Vagina (tissue), 2 donors: ENCODE data around the gene PC.

Experiments used
- POLR2A ChIP-seq, 2 donors: fragments of 450-650 bp; IDR thresholded peaks; one replicate each; pipeline ENCODE4 v1.6.1; 2017; ENCODE audit warnings: antibody characterized with exemption in 2 of 2, mild to moderate bottlenecking in 2 of 2, moderate library complexity in 2 of 2
- POLR2AphosphoS5 ChIP-seq, 2 donors: sonication (generic); formaldehyde crosslinking; IDR thresholded peaks; one replicate each; pipeline ENCODE4 v1.9.0; 2017; ENCODE audit warnings: antibody characterized with exemption in 2 of 2, mild to moderate bottlenecking in 2 of 2, low read depth in 1 of 2; ENCODE audit not compliant: insufficient read depth in 1 of 2
- TF ChIP-seq, protein P1 (sequence below), 3 experiments: fragments of 450-650 bp in 2 of 3; fragments of 200-600 bp in 1 of 3; sonication (generic) in 1 of 3; IDR thresholded peaks; one replicate each; pipeline ENCODE4 v1.5.1; 2017 to 2019; ENCODE audit warnings: antibody characterized with exemption in 3 of 3, mild to moderate bottlenecking in 2 of 3, moderate library complexity in 2 of 3

GRCh38 chr11:66868726-66869566 lies 89.2 kb downstream of the PC start:
- TF ChIP-seq POLR2A (IDR thresholded peaks at IDR 0.05) (no peak), POLR2AphosphoS5 (IDR thresholded peaks at IDR 0.05; ENCODE audit: insufficient read depth in 1 of 2, low read depth in 1 of 2) (no peak)
- TF ChIP-seq, protein P1, sequence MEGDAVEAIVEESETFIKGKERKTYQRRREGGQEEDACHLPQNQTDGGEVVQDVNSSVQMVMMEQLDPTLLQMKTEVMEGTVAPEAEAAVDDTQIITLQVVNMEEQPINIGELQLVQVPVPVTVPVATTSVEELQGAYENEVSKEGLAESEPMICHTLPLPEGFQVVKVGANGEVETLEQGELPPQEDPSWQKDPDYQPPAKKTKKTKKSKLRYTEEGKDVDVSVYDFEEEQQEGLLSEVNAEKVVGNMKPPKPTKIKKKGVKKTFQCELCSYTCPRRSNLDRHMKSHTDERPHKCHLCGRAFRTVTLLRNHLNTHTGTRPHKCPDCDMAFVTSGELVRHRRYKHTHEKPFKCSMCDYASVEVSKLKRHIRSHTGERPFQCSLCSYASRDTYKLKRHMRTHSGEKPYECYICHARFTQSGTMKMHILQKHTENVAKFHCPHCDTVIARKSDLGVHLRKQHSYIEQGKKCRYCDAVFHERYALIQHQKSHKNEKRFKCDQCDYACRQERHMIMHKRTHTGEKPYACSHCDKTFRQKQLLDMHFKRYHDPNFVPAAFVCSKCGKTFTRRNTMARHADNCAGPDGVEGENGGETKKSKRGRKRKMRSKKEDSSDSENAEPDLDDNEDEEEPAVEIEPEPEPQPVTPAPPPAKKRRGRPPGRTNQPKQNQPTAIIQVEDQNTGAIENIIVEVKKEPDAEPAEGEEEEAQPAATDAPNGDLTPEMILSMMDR (IDR thresholded peaks at IDR 0.05), result no peak
